PC-3 (cell line): ENCODE measurements around the gene MED22. TPM values are rescaled to one million over a fixed set of nuclear protein-coding genes. Genes with fewer than 3 reads are reported as not detected.

ENCODE experiments used
- ATAC-seq: fragments of 200-7000 bp; cut with Tn5 transposase; 2 replicates; pipeline ENCODE4 v1.9.1; 2020; ENCODE audit warnings: mild to moderate bottlenecking, moderate library complexity
- BruUV-seq: library from RNA; stranded (reverse); fragments of 400-500 nt; replicated peaks from 2 replicates; lab custom pipeline; 2021; lab: Mats Ljungman, UMichigan
- CTCF ChIA-PET: fragments of 300-600 bp; sonication (Branson Sonifier 250); formaldehyde crosslinking; loops from one replicate; lab custom pipeline; 2022; ENCODE audit warnings: antibody characterized with exemption; lab: Charles Lee
- POLR2A ChIA-PET: fragments of 300-600 bp; sonication (Branson Sonifier 250); formaldehyde crosslinking; loops from one replicate; lab custom pipeline; 2022; ENCODE audit warnings: antibody characterized with exemption; ENCODE audit not compliant: unreplicated experiment; lab: Charles Lee
- DNase-seq: peaks from one replicate; pipeline ENCODE4 v3.0.0-alpha.2; 2015
- H2AFZ ChIP-seq: fragments of 300-600 bp; sonication (generic); 2 replicates; pipeline ENCODE4 v1.6.0; 2016; ENCODE audit warnings: antibody characterized with exemption, low read length
- H3F3A ChIP-seq: fragments of 300-600 bp; sonication (generic); one replicate; pipeline ENCODE4 v1.6.0; 2017; ENCODE audit warnings: antibody characterized with exemption, low read length, control low read depth, mild to moderate bottlenecking; ENCODE audit not compliant: unreplicated experiment
- H3K27ac ChIP-seq: fragments of 300-600 bp; sonication (generic); 2 replicates; pipeline ENCODE4 v1.5.1; 2016; ENCODE audit warnings: mild to moderate bottlenecking, low read length
- H3K27me3 ChIP-seq: fragments of 300-600 bp; sonication (generic); 2 replicates; pipeline ENCODE4 v1.6.1; 2016; ENCODE audit warnings: low read length, mixed read lengths
- H3K36me3 ChIP-seq: fragments of 300-600 bp; sonication (generic); 2 replicates; pipeline ENCODE4 v1.6.1; 2016; ENCODE audit warnings: low read depth, mixed run types, low read length, mixed read lengths
- H3K4me1 ChIP-seq: fragments of 300-600 bp; sonication (generic); 2 replicates; pipeline ENCODE4 v1.5.1; 2016; ENCODE audit warnings: low read length; ENCODE audit not compliant: insufficient read depth
- H3K4me2 ChIP-seq: fragments of 300-600 bp; sonication (generic); 2 replicates; pipeline ENCODE4 v1.6.0; 2016; ENCODE audit warnings: low read length
- H3K4me3 ChIP-seq: fragments of 300-600 bp; sonication (generic); 2 replicates; pipeline ENCODE4 v1.5.1; 2016; ENCODE audit warnings: mild to moderate bottlenecking, low read length, mixed read lengths
- H3K79me2 ChIP-seq: fragments of 300-600 bp; sonication (generic); 2 replicates; pipeline ENCODE4 v1.6.1; 2017; ENCODE audit warnings: low read length, mixed read lengths
- H3K9ac ChIP-seq: fragments of 300-600 bp; sonication (generic); 2 replicates; pipeline ENCODE4 v1.6.0; 2016; ENCODE audit warnings: mild to moderate bottlenecking, low read length
- H3K9me2 ChIP-seq: fragments of 300-600 bp; sonication (generic); replicated peaks from 2 replicates; pipeline ENCODE4 v1.6.1; 2016; ENCODE audit warnings: mixed run types, low read length, mixed read lengths
- H3K9me3 ChIP-seq: fragments of 300-600 bp; sonication (generic); 2 replicates; pipeline ENCODE4 v1.6.1; 2016; ENCODE audit warnings: low read length, mixed read lengths
- H4K20me1 ChIP-seq: fragments of 300-600 bp; sonication (generic); 2 replicates; pipeline ENCODE4 v1.6.1; 2016; ENCODE audit warnings: low read length, mixed read lengths
- EZH2 ChIP-seq: fragments of 300-600 bp; sonication (generic); IDR thresholded peaks from one replicate; pipeline ENCODE4 v1.6.1; 2017; ENCODE audit warnings: antibody characterized with exemption, mild to moderate bottlenecking, low read length; ENCODE audit not compliant: unreplicated experiment
- EZH2phosphoT487 ChIP-seq: fragments of 300-600 bp; sonication (generic); IDR thresholded peaks from 2 replicates; pipeline ENCODE4 v1.6.1; 2018; ENCODE audit warnings: mild to moderate bottlenecking, antibody characterized with exemption, low read length, borderline replicate concordance
- intact Hi-C: fragments of 100-400 bp; cut with micrococcal nuclease; formaldehyde crosslinking; loops from 2 replicates; pipeline ENCODE4 v1.9.0; 2023
- total RNA-seq: library from RNA; depleted of rRNA; stranded (reverse); fragments of >200 nt; gene quantifications from 2 replicates; pipeline ENCODE4 v1.2.3, GENCODE V29; 2014
- TF ChIP-seq, protein P1 (sequence below): fragments of 300-600 bp; sonication (generic); conservative IDR thresholded peaks from 2 replicates; pipeline ENCODE4 v1.5.1; 2017; ENCODE audit warnings: antibody characterized with exemption, low read depth, mild to moderate bottlenecking, low read length

The MED22 gene
- total RNA-seq, 1 experiment from 2014 or later, result 20.5 TPM

DNA sequence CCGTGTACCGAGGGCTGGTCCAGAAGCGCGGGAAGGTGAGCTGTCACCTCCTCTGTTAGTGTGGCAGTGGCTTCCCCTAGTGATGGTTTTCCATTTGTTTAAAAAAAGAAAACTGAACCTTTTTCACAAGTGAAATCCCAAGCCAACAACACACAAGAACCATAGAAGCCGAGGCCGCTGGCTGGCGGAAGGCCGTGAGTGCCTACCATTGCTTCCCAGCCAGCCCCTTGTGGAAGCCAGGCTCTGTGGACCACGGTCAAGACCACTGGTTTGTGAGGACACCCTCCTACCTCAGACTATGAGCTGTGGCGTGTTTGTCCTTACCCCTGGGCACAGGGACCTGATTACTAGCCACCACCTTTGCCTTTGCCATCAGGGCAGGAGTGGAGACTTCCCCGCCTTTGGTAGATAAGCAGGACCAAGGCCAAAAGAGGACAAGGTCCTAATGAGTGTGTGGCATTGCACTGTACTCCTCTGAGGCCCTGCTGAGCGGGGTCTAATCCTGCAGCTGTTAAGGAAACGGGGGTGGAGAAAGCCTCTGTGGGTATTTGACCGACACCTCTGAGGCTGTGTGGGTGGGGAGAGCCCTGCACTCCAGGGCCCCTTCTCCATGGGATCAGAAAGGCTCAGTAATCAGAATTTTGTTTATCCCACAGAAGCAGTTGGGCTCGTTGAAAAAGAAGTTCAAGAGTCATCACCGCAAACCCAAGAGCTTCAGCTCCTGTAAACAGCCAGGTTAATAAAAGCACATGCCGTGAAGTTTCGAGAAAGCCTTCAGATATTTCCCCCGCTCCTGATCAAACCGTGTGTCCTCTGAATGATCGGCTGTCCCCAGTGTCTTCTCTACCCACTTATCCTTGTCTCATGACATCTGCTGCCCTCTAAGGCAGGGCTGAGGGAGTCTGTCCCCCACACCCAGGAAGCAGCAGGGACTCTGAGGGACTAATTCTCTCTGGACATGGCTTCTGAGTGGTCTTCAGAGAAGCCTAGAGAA lies 12.8 kb upstream of the MED22 start:
- H3K36me3 ChIP-seq, result peaks cover 11% of the 10 kb centered on the region
- no peaks in the 10 kb centered on the region for H4K20me1 ChIP-seq
- intact Hi-C loops, result no loop called here

DNA sequence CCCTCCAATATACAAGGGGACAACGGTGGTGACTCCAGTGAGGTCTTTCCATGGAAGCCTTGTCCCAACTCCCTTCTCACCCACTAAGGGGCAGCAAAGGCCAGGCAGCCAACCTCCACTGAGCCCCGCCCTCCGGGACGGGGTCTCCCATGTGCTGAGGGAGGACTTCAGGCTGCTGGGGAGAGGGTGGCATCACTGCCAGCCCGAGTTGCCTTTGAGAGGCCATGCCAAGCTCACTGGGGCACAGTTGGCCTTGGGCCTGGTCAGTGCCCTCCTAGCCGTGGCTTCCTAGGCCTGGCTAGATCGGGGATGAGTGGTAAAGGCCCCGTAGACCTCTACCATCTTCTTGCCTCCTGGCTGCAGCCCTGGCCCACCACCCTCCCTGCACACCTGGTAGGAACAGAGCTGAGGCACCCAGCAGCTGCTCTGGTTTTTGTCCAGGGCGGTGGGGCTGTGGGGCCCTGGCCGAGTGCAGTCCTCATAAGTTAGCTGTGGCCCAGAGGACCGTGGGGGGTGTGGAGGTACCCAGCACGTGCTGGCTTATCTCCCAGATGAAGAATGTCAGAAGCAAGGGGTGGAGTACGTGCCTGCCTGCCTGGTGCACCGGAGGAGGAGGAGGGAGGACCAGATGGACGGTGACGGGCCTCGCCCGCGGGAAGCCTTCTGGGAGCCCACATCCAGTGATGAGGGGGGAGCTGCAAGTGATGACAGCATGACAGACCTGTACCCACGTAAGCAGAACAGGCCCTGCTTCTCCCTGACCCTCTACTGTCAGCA lies 11.7 kb upstream of the MED22 start:
- H3K4me1 ChIP-seq, result peaks cover 11% of the 10 kb centered on the region
- H2AFZ ChIP-seq, result no peak overlapping the region
- H3K9me3 ChIP-seq, result no peaks in the 10 kb centered on the region
- no peak overlapping the region for H3K9ac ChIP-seq
- no peak overlapping the region for H3K4me2 ChIP-seq
- H3K9me2 ChIP-seq, result no peaks in the 10 kb centered on the region
- H3K79me2 ChIP-seq, result peaks cover 39% of the 10 kb centered on the region
- no peak overlapping the region for H3K27ac ChIP-seq
- DNase-seq (no peak), ATAC-seq (no peak)
- peaks cover 11% of the 10 kb centered on the region for H3K36me3 ChIP-seq
- H3F3A ChIP-seq, result no peaks in the 10 kb centered on the region
- no TSS peak for BruUV-seq
- ChIA-PET POLR2A (no interaction called here), CTCF (no interaction called here)
- intact Hi-C loops, result loop anchor here (5.0 kb wide), 1 partner anchor 128 kb away; no protein-coding TSS in a partner anchor
- H3K27me3 ChIP-seq, result no peaks in the 10 kb centered on the region
- no peak overlapping the region for H3K4me3 ChIP-seq
- TF ChIP-seq, protein P1, sequence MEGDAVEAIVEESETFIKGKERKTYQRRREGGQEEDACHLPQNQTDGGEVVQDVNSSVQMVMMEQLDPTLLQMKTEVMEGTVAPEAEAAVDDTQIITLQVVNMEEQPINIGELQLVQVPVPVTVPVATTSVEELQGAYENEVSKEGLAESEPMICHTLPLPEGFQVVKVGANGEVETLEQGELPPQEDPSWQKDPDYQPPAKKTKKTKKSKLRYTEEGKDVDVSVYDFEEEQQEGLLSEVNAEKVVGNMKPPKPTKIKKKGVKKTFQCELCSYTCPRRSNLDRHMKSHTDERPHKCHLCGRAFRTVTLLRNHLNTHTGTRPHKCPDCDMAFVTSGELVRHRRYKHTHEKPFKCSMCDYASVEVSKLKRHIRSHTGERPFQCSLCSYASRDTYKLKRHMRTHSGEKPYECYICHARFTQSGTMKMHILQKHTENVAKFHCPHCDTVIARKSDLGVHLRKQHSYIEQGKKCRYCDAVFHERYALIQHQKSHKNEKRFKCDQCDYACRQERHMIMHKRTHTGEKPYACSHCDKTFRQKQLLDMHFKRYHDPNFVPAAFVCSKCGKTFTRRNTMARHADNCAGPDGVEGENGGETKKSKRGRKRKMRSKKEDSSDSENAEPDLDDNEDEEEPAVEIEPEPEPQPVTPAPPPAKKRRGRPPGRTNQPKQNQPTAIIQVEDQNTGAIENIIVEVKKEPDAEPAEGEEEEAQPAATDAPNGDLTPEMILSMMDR, result peak; percentile 24; the same call in 1 of the 2 replicates
- no peak for TF ChIP-seq EZH2
- H4K20me1 ChIP-seq, result no peaks in the 10 kb centered on the region

More for the DNA sequence above, 12.8 kb upstream of the MED22 start:
- H3K27ac ChIP-seq, result no peak overlapping the region
- BruUV-seq, result no TSS peak
- H3K4me3 ChIP-seq, result no peak overlapping the region
- TF ChIP-seq, protein P1, result no peak
- TF ChIP-seq EZH2phosphoT487 (no peak), EZH2 (no peak)
- ATAC-seq (no peak), DNase-seq (no peak)
- H3K9me2 ChIP-seq, result no peaks in the 10 kb centered on the region
- H3K4me2 ChIP-seq, result no peak overlapping the region
- ChIA-PET CTCF (no interaction called here), POLR2A (no interaction called here)
- H3K79me2 ChIP-seq, result peaks cover 30% of the 10 kb centered on the region
- no peaks in the 10 kb centered on the region for H3K9me3 ChIP-seq
- H3K4me1 ChIP-seq, result peaks cover 11% of the 10 kb centered on the region
- H2AFZ ChIP-seq, result no peak overlapping the region
- no peak overlapping the region for H3K9ac ChIP-seq
- no peaks in the 10 kb centered on the region for H3K27me3 ChIP-seq
- no peaks in the 10 kb centered on the region for H3F3A ChIP-seq
